Activated CD4-positive, CD25-positive, alpha-beta regulatory T cell treated with anti-CD3 and anti-CD28 coated beads, Interleukin-2, amount 50 U/mL, for 24 hours (primary cell): ENCODE measurements around the gene HEPN1.
A peak's percentile ranks its signal among the peaks of the same experiment; 100 is the strongest.

Source experiments
- ATAC-seq, 2 donors: fragments of 150-1000 bp; cut with Tn5 transposase; one replicate each; pipeline ENCODE4 v1.10.0; 2021; ENCODE audit warnings: mild to moderate bottlenecking in 1 of 2, moderate library complexity in 1 of 2

HEPN1 gene

DNA sequence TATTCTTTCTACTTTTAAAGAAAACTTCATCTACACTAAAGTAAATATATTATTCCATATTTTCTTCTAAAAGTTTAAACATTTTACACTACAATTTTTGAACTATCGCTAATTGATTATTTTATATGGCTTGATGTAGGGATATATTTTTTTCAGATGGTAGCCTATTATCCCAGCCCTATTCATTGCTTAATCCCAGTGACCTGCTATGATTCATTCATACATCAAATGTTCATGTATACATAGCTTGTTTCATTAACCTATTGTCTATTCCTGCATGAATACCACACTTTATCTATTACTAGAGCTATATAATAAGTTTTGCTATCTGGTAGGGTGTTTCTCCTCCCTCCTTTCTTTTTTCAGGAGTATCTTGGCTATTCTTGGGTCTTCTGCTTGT lies 16.4 kb upstream of the HEPN1 start:
- ATAC-seq: no peak

DNA sequence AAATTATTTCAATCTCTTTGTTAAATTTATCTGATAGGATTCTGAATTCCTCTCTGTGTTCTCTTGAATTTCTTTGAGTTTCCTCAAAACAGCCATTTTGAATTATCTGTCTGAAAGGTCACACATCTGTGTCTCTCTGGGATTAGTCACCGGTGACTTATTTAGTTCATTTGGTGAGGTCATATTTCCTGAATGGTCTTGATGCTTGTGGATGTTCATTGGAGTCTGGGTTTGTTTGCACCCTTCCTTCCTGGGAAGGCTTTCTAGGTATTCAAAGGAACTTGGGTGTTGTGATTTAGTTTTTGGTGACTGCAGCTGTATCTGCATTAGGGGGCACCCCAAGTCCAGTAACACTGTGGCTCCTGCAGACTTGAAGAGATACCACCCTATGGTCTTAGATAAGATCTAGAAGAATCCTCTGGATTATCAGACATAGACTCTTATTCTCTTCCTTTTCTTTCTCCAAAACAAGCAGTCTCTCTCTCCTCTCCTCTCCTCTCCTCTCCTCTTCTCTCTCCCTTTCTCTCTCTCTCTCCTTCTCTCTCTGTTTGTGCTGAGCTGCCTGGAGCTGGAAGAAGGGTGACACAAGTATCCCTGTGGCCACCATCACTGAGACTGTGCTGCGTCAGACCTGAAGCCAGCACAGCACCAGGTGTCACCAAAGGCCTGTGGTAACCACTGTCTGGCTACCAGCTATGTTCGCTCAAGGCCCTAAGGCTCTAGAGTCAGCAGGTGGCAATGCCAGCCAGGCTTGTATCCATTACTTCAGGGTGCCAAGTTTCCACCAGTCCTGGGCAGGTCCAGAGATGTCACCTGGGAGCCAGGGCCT lies 3.3 kb upstream of the HEPN1 start:
- no peak for ATAC-seq

DNA sequence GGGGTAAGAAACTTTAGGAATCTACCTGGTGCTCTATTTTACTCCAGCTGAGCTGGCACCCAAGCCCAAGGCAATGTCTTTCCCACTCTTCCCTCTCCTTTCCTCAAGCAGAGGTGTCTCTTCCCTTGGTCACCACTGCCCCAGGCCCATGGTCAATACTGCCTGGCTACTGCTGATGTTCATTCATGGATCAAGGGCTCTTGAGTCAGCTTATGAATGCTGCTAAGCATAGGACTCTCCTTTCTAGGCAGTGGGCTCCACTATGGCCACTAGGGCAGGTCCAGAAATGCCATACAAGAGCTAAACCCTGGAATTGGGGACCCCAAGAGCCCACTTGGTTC lies 2.7 kb upstream of the HEPN1 start:
- no peak for ATAC-seq

DNA sequence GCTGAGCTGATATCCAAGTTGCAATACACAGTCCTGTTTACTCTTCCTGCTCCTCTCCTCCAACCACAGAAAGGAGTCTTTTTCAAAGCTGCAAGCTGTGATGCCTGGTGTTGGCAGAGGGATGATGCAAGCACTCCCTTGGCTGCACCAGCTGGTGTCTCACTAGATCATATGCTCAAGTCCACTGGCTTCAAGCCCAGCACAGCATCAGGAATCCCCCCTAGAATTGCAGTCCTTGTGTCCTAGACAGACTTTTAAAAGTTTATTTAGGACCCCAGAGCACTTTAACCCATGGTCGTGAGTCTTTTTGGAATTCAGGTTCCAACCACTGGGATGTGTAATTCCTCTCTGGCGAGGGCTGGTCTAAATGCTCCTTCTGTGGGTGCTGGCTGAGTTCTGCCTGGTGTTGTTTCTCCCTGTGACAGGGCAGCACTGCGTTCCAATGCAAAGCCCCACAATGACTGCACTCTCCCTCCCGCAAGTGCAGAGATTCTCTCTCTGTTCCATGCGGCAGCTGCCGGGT lies 1.9 kb upstream of the HEPN1 start:
- no peak for ATAC-seq

DNA sequence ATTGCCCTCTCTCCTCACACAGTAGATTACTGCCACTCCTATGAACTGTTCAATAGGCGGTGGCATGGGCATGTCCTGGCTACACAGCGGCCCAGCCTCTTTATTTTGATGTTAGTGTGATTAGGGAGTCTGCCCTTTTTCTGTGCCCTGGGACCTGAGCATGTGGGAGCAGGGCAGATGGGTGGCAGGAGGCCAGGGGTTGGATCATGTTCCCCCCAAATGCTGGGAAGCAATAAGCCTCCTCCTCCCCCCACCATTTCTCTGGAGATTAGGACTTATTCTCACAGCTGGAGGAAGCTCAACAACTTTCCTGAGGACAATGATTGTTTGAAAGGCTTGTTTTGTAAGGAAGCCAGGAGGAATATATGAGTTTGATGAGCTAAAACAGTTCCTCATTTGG lies 848 bp downstream of the HEPN1 start:
- ATAC-seq: no peak

DNA sequence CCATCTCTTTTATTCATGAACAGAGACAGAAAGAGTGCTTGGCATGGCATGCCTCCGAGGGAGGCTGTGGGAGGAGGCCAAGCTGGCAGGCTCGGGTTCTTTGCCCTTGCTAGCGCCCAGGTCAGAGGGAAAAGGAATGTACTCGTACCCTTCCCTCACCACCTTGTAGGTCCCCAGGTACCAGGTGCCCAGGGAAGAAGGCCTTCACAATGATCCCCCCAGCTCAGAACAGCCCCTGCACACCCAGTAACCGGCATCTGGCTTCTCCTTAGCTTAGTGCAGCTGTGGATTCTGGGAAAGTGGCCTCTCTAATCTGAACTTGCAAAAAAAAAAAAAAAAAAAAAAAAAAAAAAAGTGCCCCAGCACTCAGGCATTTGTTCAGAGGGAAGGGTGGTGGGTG lies 1.3 kb downstream of the HEPN1 start:
- ATAC-seq: no peak

DNA sequence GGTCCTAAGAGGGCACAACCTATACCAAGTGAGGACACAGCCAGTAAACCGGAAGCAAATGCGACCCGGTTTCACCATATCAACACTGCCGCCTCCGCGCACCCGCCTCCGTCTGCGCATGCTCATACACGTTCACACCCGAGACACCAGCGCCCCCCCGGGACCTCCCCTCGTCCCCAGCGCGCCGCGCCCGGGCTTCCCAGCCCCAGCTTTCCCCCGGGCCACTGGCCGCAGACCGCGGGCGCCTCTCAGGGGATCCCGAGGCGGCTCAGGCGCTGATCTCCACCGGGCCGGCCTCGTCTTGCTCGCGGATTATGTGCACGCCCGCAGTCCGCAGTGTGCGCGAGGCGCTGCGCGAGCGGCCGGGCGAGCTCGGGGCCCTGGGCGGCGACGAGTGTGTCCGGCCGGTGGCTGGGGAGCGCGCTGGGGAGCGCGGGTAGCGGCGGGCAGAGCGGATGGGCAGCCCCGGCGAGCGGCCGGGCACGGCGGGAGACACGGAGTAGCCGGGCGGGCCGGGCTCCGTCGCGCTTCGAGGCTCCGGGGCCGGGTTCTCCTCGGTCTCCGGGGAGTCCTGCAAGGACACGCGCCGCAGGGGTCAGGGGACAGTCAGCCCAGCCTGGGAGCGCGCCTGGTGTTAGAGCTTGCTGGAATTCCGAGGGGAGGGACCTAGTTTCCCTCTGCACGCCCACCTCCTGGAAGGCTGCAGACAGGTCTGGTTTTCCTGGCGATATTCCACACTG lies 2.0 kb downstream of the HEPN1 start:
- ATAC-seq: peak; percentile 76 to 77

DNA sequence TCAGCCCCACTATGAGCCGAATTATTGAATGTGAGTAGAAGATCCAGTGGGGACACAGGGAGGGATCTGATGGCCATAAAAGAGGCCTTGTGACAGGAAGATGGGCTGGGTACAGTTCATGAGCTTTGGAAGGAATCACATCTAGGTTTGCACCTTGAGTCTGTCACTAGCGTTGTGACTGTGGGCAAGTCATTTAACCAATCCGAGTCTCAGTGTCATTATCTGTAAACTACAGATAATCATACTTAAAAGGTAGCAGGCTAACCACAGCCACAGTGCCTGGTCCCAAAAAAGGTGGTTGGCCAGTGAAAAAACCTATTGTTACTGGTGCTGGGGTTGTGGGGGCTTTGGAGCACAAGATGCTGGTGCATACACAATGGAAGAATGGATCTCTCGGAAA lies 3.8 kb downstream of the HEPN1 start:
- ATAC-seq: no peak

DNA sequence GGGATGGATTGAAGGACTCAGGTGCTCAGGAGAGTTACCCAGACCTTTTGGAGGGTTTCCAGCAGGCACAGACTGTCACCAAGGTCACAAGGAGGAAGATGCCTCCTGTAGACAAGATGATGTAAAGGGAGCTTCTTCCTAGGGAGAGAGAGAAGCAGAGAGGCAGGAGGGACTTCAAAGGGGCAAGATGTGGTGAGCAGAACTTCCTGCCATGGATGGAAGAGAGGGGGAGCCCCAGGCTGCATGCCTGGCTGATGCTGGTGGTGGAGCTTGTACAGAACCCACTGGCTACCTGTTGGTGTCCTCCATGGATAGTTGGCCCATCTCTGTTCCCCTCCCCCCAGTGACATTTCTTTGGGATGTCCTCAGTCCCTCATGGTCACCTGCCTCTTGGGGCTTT lies 4.2 kb downstream of the HEPN1 start:
- no peak for ATAC-seq

DNA sequence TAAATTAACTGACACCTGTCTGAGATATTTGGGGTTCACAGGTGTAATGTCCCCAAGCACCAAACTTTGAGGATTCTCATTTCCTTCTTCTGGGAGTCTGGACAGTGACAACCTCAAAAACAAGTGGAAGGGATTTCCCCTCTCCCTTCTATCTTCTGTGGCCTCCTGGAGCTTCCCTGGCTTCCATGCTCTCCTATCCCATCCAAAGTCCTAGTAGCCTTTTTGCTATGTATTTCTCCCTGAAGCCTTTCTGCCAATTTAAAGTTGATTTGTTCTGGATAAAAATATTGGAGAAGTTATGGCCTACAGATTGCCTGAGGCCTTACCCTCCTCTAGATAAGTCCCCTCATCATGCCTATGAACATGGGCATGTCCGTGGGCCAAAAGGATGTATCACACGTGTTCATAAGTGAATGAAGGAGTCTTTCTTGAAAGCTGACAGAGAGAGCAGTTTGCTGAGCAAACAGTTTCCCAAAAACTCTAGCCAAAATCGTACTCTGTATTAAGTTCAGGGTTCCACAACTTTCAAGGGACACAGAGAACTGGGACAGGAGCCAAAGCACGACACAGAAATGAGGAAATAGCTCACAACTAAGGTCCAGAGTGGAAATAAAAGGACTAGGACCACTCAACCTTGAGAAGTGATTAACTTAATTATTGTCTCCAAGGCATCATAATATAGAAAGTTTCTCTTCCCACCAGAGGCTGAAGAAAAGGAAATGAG lies 10.1 kb downstream of the HEPN1 start:
- no peak for ATAC-seq

DNA sequence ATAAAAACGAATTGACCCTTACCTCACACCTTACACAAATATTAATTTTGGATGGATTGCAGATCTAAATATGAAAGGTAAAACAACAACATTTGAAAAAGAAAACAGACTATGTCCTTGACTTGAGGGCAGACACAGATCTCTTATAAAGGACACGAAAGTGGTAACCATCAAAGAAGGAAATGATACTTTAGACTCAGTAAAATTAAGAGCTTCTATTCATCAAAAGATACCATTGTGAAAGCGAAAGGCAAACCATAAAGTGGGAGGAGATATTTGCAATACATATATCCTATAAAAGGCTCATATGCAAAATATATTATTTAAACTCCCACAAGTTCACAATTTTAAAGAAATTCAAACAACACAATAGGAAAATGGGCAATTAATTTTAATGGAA lies 11.7 kb downstream of the HEPN1 start:
- ATAC-seq: peak in 1 of 2 donors; percentile 58

DNA sequence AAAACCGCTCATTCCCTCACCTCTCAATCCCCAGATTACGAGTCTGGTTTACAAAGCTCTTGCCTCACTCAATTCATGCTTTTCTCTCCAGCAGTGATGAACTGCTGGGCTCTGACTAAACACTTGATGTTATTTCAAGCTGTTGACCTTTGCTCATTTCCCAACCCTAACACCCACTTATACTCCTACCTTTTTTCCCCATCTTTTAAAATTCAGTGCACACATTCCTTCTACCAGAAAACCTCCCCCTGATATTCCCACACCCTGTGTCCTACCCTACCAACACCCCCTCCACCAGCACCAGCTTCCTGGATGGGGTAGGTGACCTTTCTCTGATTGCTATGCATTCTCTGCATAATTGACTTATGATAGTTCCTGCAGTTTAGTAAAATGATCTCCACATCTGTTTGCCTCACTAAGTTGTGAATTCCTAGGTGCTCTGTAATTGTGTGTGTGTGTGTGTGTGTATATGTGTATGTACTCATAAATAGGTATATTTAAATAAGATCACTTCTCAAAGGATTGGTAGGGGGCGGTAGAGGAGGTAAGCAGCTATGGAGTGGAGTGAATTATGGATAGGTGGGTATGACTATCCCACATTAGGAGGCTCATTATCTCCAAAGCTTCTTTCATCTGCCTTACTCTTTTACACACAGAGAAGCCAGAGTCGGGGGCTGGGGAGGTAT lies 16.0 kb downstream of the HEPN1 start:
- ATAC-seq: no peak

DNA sequence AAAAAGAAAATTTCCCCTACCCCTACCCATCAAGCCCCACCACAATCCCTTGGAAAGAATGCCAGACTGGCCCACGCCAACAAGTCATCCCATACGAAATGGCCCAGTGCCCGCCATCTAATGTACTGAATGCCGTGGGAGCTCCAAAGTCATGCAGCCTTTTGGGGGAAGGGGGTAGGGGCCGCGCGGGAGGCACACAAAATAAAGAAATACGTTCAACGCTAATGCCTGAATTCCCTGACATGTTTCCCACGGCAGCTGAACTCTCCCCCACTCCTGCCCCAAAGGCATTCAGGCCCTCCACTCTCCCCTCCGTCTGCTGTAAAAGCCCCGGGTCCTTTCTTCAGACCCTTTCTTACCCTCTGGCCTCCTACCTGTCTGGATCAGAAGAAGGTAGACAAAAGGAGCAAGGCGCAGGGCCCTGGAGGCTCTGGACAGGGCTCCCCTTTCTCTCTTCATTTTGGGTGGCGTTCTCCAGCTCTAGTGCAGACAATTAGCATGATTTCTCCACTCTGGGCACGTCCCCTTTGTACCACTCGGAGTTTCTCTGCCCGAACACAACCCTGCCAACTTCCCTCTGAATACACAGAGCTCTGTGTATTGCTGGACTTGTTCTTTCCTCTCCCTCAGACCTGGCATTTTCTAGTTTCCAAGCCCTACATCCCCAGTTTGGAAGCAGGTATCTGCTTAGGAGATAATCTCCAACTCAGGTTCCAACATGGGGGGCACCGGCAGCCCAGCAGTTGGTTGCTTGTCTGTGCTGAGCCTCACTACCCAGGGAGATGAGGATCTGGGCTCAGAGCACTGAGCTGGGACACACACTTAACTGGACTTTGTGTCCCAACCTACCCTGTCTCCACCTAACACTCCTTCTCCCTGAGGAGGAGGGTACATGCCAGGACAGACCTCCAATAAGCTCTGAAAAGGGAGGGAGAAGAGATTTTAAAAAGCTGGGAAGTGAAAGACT lies 16.8 kb downstream of the HEPN1 start, which contains the start of gene HEPACAM:
Gene HEPACAM, minus strand, starts transcription at position 500 of the 967 bp plus-strand sequence. Its CDS starts 41 bp downstream, at position 459.
- ATAC-seq: no peak

DNA sequence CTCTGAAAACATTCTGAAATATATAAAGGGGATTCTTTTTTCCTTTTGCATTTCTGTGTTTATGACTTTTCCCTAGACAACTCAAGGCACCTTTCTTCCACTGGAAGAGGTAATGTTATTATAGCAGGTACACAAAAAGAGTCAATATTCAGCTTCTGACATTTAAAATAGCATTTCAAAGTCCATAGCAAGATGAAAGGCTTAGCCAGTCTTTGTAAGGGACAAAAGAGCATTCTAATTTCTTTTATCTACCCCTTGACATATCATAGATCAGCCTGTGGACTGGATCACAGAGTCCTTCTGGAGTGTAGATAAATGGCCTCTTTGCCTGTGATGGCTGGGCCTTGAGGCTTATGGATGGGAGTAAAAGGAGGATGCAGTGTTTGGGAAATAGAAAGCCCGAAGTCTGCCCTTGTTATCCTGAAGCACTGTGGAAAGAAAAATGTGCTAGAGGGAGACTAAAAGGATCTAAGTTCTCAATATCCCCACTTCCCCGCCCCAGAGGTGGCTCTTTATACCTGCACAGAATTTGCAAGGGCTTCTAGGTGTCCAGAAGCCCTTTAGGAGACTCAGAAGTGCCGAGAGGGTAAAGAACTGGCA lies 18.4 kb downstream of the HEPN1 start:
- no peak for ATAC-seq

DNA sequence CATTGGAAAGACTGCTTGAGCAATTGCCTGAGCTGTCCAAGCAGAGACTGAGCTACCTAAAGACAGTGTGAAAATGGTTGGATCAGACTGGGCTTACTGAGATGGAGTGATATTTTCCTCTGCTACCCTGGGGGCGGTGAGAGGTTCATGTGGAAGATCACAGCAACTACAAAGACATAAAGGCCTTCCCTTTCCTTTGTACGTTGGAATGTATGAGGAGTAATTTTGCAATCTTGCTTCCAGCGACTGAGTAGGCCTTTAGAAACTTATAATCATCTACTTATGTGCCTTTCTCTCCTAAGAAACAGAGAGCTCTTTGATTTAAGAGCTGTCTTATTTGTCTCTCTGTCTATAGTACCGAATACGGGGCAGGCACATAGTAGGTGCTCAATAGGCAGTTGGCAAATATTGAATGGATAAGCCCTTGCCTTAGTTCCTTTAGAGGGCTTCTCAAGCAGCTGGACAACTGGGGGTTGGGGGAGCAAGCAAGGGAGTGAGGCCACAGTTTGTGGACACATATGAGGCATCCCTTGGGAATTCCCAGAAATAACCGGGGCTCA lies 19.2 kb downstream of the HEPN1 start:
- no peak for ATAC-seq

DNA sequence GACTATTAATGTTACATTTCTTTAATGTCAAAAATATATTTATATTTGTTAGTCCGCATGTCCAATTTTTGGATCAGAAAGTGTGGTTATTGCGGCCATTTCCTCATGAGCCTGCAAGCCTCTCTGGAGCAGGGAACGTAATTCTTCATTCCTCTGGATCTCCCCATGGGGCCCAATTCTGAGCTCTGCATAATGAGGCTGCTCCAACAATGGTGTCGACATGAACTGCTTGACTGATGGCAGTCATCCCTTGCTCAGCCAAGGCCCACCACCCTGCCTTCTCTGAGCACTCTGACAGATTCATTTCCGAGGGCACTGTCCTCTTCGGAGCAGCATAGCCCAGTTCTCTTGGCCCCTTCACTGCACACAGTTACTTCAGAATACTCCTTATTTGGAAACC lies 19.9 kb downstream of the HEPN1 start:
- ATAC-seq: no peak

DNA sequence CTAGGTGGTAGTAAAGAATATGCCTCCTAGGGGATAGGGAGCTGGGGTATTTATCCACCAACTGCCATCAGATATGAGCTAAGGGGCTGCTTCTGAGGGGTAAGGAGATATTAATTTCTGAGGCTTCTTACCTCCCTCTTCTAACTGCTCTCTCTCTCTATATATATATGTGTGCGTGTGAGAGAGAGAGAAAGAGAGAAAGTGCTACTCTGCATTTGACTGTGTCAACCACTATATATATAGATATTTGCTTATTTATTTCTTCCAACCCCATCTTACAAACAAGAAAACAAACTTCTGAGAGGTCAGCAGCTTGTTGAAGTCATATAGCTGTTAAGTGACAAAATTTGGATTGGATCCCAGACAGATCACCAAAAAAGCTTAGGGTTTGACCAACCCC lies 22.7 kb downstream of the HEPN1 start:
- no peak for ATAC-seq

DNA sequence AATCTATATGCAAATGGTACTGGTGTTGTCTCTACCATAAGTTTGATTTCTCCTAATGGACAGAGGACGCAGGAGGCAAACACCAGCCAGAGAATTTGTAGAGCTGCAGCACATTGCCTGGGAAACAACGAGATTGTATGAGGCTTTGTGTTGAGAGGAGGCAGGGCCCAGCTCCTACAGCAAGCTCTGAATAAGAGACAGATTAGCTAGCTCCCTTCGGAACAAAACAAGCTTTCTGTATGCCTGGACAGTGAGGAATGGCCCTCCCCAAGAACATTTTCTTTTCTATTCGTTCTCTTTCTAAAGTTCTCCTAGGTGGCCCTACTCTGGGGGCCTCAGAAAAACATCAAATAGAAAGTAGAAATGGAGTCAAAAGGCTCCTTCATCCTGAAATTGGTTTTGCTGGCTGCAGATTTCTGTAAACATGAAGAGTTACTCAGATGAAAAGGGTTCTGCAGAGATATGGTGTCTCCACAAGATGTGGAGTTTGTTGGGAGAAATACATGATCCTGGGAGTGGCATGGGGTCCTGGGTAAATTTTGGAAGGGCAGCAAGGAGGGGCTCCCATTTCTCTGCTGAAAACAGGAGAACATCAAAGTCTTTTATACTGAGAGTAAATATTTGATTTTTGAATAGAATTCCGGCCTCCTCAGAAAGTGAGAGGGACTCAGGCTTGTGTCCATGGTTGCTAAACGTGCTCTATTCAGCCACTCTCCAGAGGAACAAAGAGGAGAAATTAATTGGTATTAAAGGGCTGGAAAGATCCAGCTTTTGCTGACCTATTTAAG lies 23.6 kb downstream of the HEPN1 start:
- no peak for ATAC-seq

DNA sequence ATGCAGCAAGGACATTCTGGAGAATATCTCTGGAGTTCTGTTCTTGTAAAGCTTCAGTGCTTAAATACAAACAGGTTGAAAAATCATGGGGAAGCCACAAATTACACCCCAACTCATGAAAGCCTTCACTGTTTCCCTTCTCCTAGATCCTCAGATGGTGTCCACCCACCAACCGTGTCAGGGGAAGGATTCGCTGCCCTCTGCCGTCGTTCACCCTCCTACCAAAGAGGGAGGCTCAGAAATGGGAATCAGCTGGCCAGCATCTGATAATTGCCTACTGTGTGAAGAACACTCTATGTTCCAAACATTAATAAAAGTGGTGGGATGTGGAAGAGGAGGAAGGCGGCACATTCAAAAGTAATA lies 24.2 kb downstream of the HEPN1 start:
- ATAC-seq: no peak

DNA sequence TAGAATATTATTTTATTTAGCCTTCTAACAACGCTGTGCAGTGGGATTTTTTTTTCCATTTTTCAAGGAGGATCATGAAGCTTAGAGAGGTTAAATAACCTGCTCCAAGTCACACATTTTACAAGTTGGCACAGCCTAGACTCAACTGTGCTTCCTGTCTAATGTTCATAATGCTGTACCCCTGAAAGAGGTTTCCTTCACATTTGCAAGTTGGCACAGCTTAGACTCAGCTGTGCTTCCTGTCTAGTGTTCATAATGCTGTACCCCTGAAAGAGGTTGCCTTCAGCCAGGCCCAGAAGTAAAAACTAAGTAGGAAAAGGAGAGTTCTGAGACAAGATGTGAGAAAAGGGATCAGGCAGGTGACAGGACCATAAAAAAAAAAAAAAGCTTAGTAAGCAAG lies 24.7 kb downstream of the HEPN1 start:
- ATAC-seq: no peak
